PFSK-1 (cell line): ENCODE results near the gene KAZN.

ENCODE experiments used
- SIN3A ChIP-seq: IDR thresholded peaks from 2 replicates; pipeline ENCODE4 v1.6.1; 2012; ENCODE audit warnings: mild to moderate bottlenecking, low read length, moderate library complexity, borderline replicate concordance; ENCODE audit not compliant: insufficient read depth
- TAF1 ChIP-seq: IDR thresholded peaks from 2 replicates; pipeline ENCODE4 v1.6.1; 2012; ENCODE audit warnings: low read length, control low read depth, borderline replicate concordance; ENCODE audit not compliant: insufficient read depth
- TF ChIP-seq, protein P1 (sequence below), 2 experiments: IDR thresholded peaks; 2 replicates each; pipeline versions ENCODE4 v1.6.1 to v1.8.0; 2011 to 2012; ENCODE audit warnings: low read depth in 2 of 2, low read length in 2 of 2, control low read depth in 1 of 2, inconsistent platforms in 1 of 2, mild to moderate bottlenecking in 1 of 2, moderate library complexity in 1 of 2; ENCODE audit not compliant: insufficient read depth in 1 of 2

DNA sequence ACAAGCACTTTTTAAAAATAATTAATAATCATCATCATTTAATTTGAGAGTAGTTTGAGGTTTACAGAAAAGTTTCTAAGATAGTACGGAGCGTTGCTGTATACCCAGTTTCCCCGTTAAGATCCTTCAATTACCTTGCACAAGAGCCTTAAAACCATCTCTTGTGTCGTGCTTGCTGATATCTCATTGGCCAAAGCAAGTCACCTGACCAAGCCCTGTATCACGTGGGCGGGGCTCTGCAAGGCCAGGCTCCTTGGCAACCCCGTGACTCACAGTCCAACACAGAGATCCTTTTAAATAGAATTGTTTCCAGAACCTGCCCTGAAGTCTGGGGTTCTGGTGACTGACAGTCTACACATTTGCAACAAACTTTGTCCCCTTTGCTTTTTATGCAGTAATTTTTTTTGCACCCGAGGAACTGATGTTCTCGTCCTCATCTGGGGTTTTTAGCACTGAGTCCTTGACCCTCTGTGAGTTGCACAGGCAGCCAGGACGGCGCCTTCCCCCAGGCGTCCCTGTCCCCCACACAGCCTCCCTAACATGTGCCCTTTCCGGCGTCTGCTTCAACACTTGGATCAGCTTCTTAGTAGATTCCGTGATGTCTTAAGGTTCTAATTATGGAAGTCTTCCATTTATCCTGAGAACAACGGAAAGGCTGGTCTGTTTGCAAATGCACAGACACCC, 371.8 kb downstream of the KAZN start:
- TF ChIP-seq SIN3A, result no peak
- no peak for TF ChIP-seq TAF1
- TF ChIP-seq, protein P1, sequence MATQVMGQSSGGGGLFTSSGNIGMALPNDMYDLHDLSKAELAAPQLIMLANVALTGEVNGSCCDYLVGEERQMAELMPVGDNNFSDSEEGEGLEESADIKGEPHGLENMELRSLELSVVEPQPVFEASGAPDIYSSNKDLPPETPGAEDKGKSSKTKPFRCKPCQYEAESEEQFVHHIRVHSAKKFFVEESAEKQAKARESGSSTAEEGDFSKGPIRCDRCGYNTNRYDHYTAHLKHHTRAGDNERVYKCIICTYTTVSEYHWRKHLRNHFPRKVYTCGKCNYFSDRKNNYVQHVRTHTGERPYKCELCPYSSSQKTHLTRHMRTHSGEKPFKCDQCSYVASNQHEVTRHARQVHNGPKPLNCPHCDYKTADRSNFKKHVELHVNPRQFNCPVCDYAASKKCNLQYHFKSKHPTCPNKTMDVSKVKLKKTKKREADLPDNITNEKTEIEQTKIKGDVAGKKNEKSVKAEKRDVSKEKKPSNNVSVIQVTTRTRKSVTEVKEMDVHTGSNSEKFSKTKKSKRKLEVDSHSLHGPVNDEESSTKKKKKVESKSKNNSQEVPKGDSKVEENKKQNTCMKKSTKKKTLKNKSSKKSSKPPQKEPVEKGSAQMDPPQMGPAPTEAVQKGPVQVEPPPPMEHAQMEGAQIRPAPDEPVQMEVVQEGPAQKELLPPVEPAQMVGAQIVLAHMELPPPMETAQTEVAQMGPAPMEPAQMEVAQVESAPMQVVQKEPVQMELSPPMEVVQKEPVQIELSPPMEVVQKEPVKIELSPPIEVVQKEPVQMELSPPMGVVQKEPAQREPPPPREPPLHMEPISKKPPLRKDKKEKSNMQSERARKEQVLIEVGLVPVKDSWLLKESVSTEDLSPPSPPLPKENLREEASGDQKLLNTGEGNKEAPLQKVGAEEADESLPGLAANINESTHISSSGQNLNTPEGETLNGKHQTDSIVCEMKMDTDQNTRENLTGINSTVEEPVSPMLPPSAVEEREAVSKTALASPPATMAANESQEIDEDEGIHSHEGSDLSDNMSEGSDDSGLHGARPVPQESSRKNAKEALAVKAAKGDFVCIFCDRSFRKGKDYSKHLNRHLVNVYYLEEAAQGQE (IDR thresholded peaks at IDR 0.05; ENCODE audit: insufficient read depth in 1 of 2, low read depth in 2 of 2, low read length in 2 of 2), result no peak
